Lower lobe of right lung (tissue), 2 donors: ENCODE results near the gene SLC6A2. TPM values are rescaled to one million over a fixed set of nuclear protein-coding genes. Genes with fewer than 3 reads are reported as not detected.

Source experiments
- ATAC-seq, 2 donors: fragments of 200-7000 bp; cut with Tn5 transposase; one replicate each; pipeline ENCODE4 v1.9.1; 2020 to 2022; ENCODE audit warnings: mild to moderate bottlenecking in 2 of 2, moderate library complexity in 2 of 2
- DNase-seq: peaks from one replicate; pipeline ENCODE4 v3.0.0-alpha.2; 2020
- H3K27ac ChIP-seq: fragments of 200-600 bp; one replicate; pipeline ENCODE4 v1.8.0; 2022
- H3K27me3 ChIP-seq: fragments of 200-600 bp; one replicate; pipeline ENCODE4 v1.8.0; 2022; ENCODE audit warnings: low read depth
- H3K36me3 ChIP-seq: fragments of 200-600 bp; one replicate; pipeline ENCODE4 v1.8.0; 2022; ENCODE audit warnings: mild to moderate bottlenecking
- H3K4me1 ChIP-seq: fragments of 200-600 bp; one replicate; pipeline ENCODE4 v1.8.0; 2022
- H3K4me3 ChIP-seq: fragments of 200-600 bp; one replicate; pipeline ENCODE4 v1.8.0; 2022; ENCODE audit warnings: mild to moderate bottlenecking
- H3K9me3 ChIP-seq: fragments of 200-600 bp; one replicate; pipeline ENCODE4 v1.8.0; 2022
- intact Hi-C: fragments of 100-400 bp; cut with DNase I; formaldehyde crosslinking; loops from one replicate; pipeline ENCODE4 v1.11.0; 2022
- total RNA-seq: library from RNA; stranded (reverse); fragmentation: NEBNext Ultra II Directional; extraction: Animal tissue kit (Norgen Biotek cat#: 25700); gene quantifications from one replicate; pipeline ENCODE4 v1.2.1, GENCODE V29; 2021
- TF ChIP-seq, protein P1 (sequence below): fragments of 200-600 bp; IDR thresholded peaks from one replicate; pipeline ENCODE4 v1.8.0; 2022; ENCODE audit warnings: antibody characterized with exemption, mild to moderate bottlenecking
- donor health status: DM: no; HTN: yes; CAD: no; lungs with severe emphysema.

SLC6A2 gene
- total RNA-seq, 1 donor from 2014 or later: not detected

DNA sequence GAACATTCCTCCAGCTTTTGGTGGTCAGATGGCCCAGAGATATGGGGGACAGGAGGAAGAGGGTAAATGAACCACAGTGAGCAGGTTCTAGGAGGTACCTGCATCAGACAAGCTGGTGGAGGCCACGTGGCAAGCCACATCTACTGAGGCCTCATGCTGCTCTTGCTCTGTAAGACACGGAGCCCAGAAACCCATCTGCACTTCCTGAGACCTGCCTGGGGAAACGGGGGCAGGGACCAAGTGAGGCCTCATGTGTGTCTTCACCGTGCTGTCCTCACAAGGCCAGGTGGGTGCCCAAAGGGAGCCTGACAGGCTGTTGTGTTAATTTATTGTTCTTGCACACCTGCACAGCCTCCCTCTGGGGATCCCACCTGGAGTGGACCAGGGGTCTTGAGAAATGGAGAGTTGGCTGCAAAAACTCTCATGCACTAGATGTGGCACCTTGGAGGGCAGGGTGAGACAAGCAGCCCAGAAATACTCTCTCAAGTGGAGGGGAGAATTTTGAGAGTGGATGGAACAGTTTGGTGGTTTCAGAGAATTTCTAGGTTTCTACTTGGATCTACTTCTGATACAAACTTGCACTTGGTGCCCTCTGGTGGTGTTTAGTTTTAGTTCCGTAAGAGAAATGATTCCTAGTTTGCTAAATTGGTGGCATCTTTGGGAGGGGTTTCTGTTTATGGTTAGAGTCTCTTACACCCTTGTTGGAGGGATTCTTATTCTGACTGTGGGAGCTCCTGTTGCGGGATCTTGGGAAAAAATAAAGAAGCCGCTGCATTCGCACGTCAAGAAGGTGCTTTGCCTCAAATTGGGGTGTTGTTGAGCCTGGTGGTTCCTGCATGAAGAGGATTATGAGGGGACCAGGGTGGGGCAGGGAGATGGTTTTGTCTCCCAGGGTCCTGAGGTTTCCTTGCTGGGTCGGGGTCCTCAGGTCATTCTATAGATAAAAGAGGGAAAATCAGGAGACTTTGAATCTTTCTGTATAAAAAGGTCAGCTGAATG is 47.5 kb downstream of the SLC6A2 start:
- Histone ChIP-seq H3K27ac (no peak overlapping the region), H3K4me3 (no peak overlapping the region), H3K27me3 (peaks cover 5% of the 10 kb centered on the region), H3K4me1 (no peaks in the 10 kb centered on the region), H3K36me3 (no peaks in the 10 kb centered on the region), H3K9me3 (no peaks in the 10 kb centered on the region)
- intact Hi-C loops: loop anchor here (10.0 kb wide), 1 partner anchor 239 kb away; no protein-coding TSS in a partner anchor
- TF ChIP-seq, protein P1, sequence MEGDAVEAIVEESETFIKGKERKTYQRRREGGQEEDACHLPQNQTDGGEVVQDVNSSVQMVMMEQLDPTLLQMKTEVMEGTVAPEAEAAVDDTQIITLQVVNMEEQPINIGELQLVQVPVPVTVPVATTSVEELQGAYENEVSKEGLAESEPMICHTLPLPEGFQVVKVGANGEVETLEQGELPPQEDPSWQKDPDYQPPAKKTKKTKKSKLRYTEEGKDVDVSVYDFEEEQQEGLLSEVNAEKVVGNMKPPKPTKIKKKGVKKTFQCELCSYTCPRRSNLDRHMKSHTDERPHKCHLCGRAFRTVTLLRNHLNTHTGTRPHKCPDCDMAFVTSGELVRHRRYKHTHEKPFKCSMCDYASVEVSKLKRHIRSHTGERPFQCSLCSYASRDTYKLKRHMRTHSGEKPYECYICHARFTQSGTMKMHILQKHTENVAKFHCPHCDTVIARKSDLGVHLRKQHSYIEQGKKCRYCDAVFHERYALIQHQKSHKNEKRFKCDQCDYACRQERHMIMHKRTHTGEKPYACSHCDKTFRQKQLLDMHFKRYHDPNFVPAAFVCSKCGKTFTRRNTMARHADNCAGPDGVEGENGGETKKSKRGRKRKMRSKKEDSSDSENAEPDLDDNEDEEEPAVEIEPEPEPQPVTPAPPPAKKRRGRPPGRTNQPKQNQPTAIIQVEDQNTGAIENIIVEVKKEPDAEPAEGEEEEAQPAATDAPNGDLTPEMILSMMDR: peak; percentile 47
- ATAC-seq (no peak), DNase-seq (no peak)

DNA sequence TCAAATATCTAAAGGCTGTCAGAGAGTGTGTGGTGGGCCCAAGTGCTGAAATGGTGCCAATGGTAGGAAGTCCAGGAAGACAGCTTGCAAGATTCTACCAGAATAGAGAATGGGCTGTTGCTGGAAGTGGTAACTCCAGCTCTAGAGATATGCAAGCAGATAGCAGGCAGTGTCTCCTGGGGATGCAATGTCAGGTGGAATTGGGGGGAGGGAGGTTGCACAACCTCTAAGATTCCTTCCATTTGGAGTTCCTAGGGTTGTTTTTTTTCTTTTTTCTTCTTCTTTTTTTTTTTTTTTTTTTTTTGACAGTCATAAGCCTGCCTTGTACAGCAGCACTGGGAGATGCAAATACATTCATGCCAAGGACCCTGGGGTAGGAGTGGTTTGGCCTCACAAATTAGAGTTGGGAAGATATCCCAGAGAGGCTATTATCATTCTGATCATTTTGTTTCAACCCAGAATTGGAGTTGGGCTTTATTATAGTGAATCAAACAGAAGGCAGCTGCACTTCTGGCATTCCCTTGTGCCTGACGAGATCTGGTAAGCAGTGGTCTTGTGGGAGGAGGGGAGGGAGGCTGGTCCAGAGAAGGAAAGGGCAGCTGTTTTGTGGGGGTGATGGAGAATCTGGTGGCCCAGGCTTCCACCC is 51.1 kb downstream of the SLC6A2 start:
- intact Hi-C loops: loop anchor here (10.0 kb wide), 1 partner anchor 242 kb away; no protein-coding TSS in a partner anchor
- Histone ChIP-seq H3K27ac (no peak overlapping the region), H3K9me3 (no peaks in the 10 kb centered on the region), H3K36me3 (no peaks in the 10 kb centered on the region), H3K4me3 (no peak overlapping the region), H3K4me1 (no peaks in the 10 kb centered on the region), H3K27me3 (peaks cover 8% of the 10 kb centered on the region)
- DNase-seq (no peak), ATAC-seq (peak; percentile 33 to 48)
- TF ChIP-seq, protein P1: no peak

- TF ChIP-seq, protein P1: no peak
- intact Hi-C loops: loop anchor here (5.0 to 10.0 kb wide), 2 partner anchors 132 to 245 kb away; no protein-coding TSS in a partner anchor
Measured at GRCh38 chr16:55709801-55710200, 54.0 kb downstream of the SLC6A2 start.

GRCh38 chr16:55710466-55710865 is 54.7 kb downstream of the SLC6A2 start:
- Histone ChIP-seq H3K27me3 (peaks cover 8% of the 10 kb centered on the region), H3K4me1 (no peaks in the 10 kb centered on the region), H3K9me3 (no peaks in the 10 kb centered on the region), H3K4me3 (no peak overlapping the region), H3K36me3 (no peaks in the 10 kb centered on the region), H3K27ac (no peak overlapping the region)
- intact Hi-C loops: loop anchor here (5.0 kb wide), 1 partner anchor 132 kb away; no protein-coding TSS in a partner anchor
- TF ChIP-seq, protein P1: no peak
- DNase-seq (no peak), ATAC-seq (no peak)

More at GRCh38 chr16:55709801-55710200, 54.0 kb downstream of the SLC6A2 start:
- Histone ChIP-seq H3K4me1 (no peaks in the 10 kb centered on the region), H3K4me3 (no peak overlapping the region), H3K27me3 (peaks cover 8% of the 10 kb centered on the region), H3K9me3 (no peaks in the 10 kb centered on the region), H3K27ac (no peak overlapping the region), H3K36me3 (no peaks in the 10 kb centered on the region)
- ATAC-seq (no peak), DNase-seq (no peak)
